GM12872 (cell line): ENCODE measurements around the gene PLA2G4C.

Experiments used
- CTCF ChIP-seq: IDR thresholded peaks from 3 replicates; pipeline ENCODE4 v1.5.1; 2011; ENCODE audit warnings: low read depth, mild to moderate bottlenecking, low read length, moderate library complexity; ENCODE audit not compliant: insufficient read depth

The PLA2G4C gene

GRCh38 chr19:48122421-48122820 lies 11.8 kb upstream of the PLA2G4C start:
- no peak for TF ChIP-seq CTCF

DNA sequence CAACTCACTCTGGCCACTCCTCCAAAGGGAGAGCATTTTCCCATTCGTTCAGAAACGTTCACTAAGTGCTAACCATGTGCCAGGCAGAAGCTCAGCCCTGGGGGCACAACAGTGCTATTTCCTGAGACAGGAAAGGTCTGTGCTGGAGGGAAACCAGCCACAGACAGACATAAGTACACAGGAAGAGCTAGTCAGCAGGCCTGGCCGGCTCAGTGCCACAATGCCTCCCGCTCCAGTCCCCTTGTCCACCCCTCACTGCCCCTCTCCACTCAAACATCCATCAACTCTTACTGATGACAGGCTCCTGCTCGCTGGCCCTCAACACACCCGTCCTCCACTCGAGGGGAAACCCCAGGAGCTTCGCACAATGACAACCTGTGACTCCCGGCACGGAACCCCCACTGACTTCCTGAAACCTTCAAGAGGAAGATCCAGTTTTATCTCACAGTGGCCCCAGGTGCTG lies 11.3 kb upstream of the PLA2G4C start:
- TF ChIP-seq CTCF = no peak

DNA sequence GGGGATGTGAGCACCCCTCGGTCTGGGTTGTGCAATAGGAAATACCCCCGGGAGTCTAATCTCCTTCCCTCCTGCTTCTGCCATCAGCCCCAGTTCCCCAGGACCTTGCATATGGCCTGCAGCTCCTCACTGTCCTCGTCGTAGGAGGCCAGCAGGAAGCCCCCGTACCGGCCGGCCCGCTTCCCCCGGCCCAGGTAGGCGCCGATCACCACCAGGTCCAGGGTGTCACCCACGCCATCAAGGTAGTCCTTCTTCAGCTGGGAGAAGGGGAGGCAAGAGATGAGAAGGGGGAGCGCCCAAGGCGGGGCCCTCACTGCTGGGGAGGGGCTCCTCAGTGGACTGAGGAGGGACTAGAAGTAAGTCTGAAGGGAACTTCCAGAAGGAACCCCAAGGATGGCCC lies 10.4 kb upstream of the PLA2G4C start:
- no peak for TF ChIP-seq CTCF

DNA sequence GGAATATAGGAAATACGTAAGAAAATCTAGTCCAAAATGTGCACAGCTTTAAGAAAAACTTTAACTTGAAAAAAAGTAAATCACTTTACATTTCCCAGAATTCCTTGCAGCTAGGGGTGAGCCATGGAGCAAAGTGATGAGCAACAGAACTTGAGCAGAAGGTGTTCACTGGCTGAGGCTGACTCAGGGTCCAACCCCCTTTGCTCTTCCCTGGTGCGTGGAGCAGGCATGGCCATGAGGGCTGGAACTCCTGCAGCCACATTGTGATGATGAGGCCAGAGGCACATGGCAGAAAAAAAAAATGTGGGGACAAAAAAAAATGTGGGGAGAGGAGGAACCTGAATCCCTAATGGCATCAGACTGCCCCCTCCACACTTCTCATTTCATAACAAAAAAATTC lies 9.9 kb upstream of the PLA2G4C start:
- no peak for TF ChIP-seq CTCF

DNA sequence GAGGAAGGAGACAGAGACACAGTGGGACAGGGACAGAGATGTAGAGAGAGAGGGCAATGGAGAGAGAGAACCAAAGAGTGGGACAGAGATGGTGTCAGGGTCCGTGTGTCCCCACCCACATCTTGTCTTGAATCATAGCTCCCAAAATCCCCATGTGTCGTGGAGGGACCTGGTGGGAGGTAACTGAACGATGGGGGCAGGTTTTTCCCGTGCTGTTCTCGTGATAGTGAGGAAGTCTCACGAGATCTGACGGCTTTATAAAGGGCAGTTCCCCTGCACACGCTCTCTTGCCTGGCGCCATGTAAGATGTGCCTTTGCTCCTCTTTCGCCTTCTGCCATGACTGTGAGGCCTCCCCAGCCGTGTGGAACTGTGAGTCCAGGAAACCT lies 7.5 kb upstream of the PLA2G4C start:
- TF ChIP-seq CTCF = no peak

- no peak for TF ChIP-seq CTCF
Observed at GRCh38 chr19:48117515-48118130, 7.0 kb upstream of the PLA2G4C start.

DNA sequence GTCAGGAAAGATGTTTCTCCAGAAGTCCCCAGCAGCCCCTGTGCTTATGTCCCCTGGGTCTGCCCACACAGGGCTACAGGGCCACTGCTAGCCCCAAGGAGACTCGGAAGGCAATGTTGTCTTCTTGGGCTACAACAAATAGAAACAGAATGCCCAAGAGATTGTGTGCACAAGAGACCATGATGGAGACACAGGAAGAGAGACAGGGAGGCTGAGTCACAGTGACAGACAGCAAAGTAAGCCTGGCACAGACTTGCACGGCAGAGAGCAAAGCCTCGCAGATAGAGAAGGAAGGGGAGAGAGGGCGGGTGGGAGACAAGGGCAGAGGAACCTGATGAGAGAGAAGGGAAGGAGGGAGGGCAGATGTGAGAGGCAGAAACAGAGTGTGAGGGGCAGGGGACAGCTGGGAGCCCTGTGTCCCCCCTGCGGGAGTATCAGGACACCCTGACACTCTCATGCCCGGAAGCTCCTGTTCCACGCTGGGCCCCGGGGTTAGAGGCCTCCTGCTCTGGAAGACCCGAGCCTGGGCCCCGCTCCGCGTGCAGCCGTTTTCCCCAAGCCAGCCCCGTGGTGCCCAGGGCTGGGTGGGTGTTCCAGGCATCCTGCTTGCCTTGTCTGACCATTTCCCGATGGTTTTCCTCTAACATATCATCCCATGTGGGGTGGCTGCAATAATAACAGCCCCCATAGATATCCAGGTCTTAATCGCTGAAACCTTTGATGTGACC lies 2.7 kb upstream of the PLA2G4C start:
- no peak for TF ChIP-seq CTCF
